H9 (cell line): ENCODE data around the gene PLPP2. TPM values are rescaled to one million over a fixed set of nuclear protein-coding genes. Genes with fewer than 3 reads are reported as not detected.

Experiments used
- DNase-seq: peaks from one replicate; pipeline ENCODE4 v3.0.0-alpha.2; 2017
- H2AFZ ChIP-seq: one replicate; pipeline ENCODE4 v1.6.1; 2013; ENCODE audit warnings: mild to moderate bottlenecking, low read length, control low read depth, moderate library complexity
- H2AK5ac ChIP-seq: 2 replicates; pipeline ENCODE4 v1.6.1; 2013; ENCODE audit warnings: low read length, control low read depth, mixed read lengths; ENCODE audit not compliant: insufficient read length
- H2BK120ac ChIP-seq: one replicate; pipeline ENCODE4 v1.6.1; 2013; ENCODE audit warnings: low read depth, mild to moderate bottlenecking, low read length, control low read depth, inconsistent platforms; ENCODE audit not compliant: poor library complexity, severe bottlenecking
- H2BK12ac ChIP-seq: 2 replicates; pipeline ENCODE4 v1.6.1; 2013; ENCODE audit warnings: low read length, control low read depth, mixed read lengths, low read depth; ENCODE audit not compliant: insufficient read length
- H2BK15ac ChIP-seq: 2 replicates; pipeline ENCODE4 v1.6.1; 2013; ENCODE audit warnings: low read depth, low read length, control low read depth
- H2BK20ac ChIP-seq: one replicate; pipeline ENCODE4 v1.6.1; 2013; ENCODE audit warnings: low read depth, mild to moderate bottlenecking, low read length, control low read depth, inconsistent platforms; ENCODE audit not compliant: poor library complexity, severe bottlenecking
- H2BK5ac ChIP-seq: 2 replicates; pipeline ENCODE4 v1.6.1; 2013; ENCODE audit warnings: low read length, control low read depth, mixed read lengths; ENCODE audit not compliant: insufficient read length
- H3K14ac ChIP-seq: 2 replicates; pipeline ENCODE4 v1.6.1; 2013; ENCODE audit warnings: low read length, control low read depth; ENCODE audit not compliant: insufficient read depth
- H3K18ac ChIP-seq: 2 replicates; pipeline ENCODE4 v1.6.1; 2013; ENCODE audit warnings: low read depth, mild to moderate bottlenecking, mixed read lengths, low read length, control low read depth; ENCODE audit not compliant: insufficient read length
- H3K23ac ChIP-seq: 2 replicates; pipeline ENCODE4 v1.6.1; 2013; ENCODE audit warnings: low read length, control low read depth, mixed read lengths, low read depth; ENCODE audit not compliant: insufficient read length
- H3K23me2 ChIP-seq: 2 replicates; pipeline ENCODE4 v1.6.1; 2013; ENCODE audit warnings: low read depth, mild to moderate bottlenecking, mixed read lengths, low read length, control low read depth; ENCODE audit not compliant: insufficient read length, poor library complexity, severe bottlenecking
- H3K27ac ChIP-seq: 2 replicates; pipeline ENCODE4 v1.5.1; 2013; ENCODE audit warnings: low read length, control low read depth, mixed read lengths, low read depth; ENCODE audit not compliant: insufficient read length
- H3K27me3 ChIP-seq: 2 replicates; pipeline ENCODE4 v1.6.1; 2013; ENCODE audit warnings: low read length, control low read depth, inconsistent platforms; ENCODE audit not compliant: insufficient read depth
- H3K4ac ChIP-seq: 2 replicates; pipeline ENCODE4 v1.6.1; 2013; ENCODE audit warnings: low read depth, mild to moderate bottlenecking, control low read depth, inconsistent platforms, low read length, moderate library complexity
- H3K4me1 ChIP-seq: 2 replicates; pipeline ENCODE4 v1.6.1; 2013; ENCODE audit warnings: low read length, control low read depth, inconsistent platforms; ENCODE audit not compliant: insufficient read depth
- H3K4me2 ChIP-seq: 2 replicates; pipeline ENCODE4 v1.6.1; 2013; ENCODE audit warnings: low read length, control low read depth, mixed read lengths; ENCODE audit not compliant: insufficient read length, insufficient read depth
- H3K56ac ChIP-seq: 2 replicates; pipeline ENCODE4 v1.6.1; 2013; ENCODE audit warnings: low read depth, mild to moderate bottlenecking, mixed read lengths, low read length, control low read depth; ENCODE audit not compliant: insufficient read length
- H3K79me1 ChIP-seq: 2 replicates; pipeline ENCODE4 v1.6.1; 2013; ENCODE audit warnings: low read depth, mild to moderate bottlenecking, moderate library complexity, low read length, control low read depth, inconsistent platforms; ENCODE audit not compliant: insufficient read depth, poor library complexity, severe bottlenecking
- H3K79me2 ChIP-seq: 2 replicates; pipeline ENCODE4 v1.6.1; 2013; ENCODE audit warnings: low read length, control low read depth, inconsistent platforms; ENCODE audit not compliant: insufficient read depth
- H3K9ac ChIP-seq: 2 replicates; pipeline ENCODE4 v1.6.1; 2013; ENCODE audit warnings: low read length, control low read depth, mixed read lengths; ENCODE audit not compliant: insufficient read length; ENCODE audit errors: extremely low read depth
- H3K9me3 ChIP-seq: one replicate; pipeline ENCODE4 v1.6.1; 2013; ENCODE audit warnings: low read depth, low read length, inconsistent platforms; ENCODE audit not compliant: control insufficient read depth
- H3T11ph ChIP-seq: one replicate; pipeline ENCODE4 v1.6.1; 2013; ENCODE audit warnings: mild to moderate bottlenecking, low read length, control low read depth, inconsistent platforms
- H4K20me1 ChIP-seq: one replicate; pipeline ENCODE4 v1.6.1; 2013; ENCODE audit not compliant: control insufficient read depth, insufficient read length, insufficient read depth
- H4K5ac ChIP-seq: 2 replicates; pipeline ENCODE4 v1.6.1; 2013; ENCODE audit warnings: low read depth, mild to moderate bottlenecking, mixed read lengths, low read length, control low read depth; ENCODE audit not compliant: insufficient read length
- H4K8ac ChIP-seq: replicated peaks from 2 replicates; pipeline ENCODE4 v1.6.1; 2013; ENCODE audit warnings: low read length, control low read depth, mixed read lengths, low read depth; ENCODE audit not compliant: insufficient read length
- H4K91ac ChIP-seq: 2 replicates; pipeline ENCODE4 v1.6.1; 2013; ENCODE audit warnings: low read depth, mild to moderate bottlenecking, moderate library complexity, mixed read lengths, low read length, control low read depth; ENCODE audit not compliant: insufficient read length
- H3K27ac Mint-ChIP-seq, 3 experiments: 2 replicates in 2 of 3; 3 replicates in 1 of 3; pipeline ENCODE4 v1.8.0; 2020 to 2021; ENCODE audit warnings: mixed read lengths in 3 of 3, mild to moderate bottlenecking in 1 of 3, moderate library complexity in 1 of 3
- H3K27me3 Mint-ChIP-seq: 2 replicates; pipeline ENCODE4 v1.8.0; 2021; ENCODE audit warnings: low read depth, mild to moderate bottlenecking, moderate library complexity, mixed read lengths
- H3K36me3 Mint-ChIP-seq, 3 experiments: 2 replicates in 2 of 3; 3 replicates in 1 of 3; pipeline ENCODE4 v1.8.0; 2020 to 2021; ENCODE audit warnings: low read depth in 3 of 3, mixed read lengths in 3 of 3; ENCODE audit not compliant: insufficient read depth in 1 of 3
- H3K4me1 Mint-ChIP-seq, 2 experiments: 2 replicates each; pipeline ENCODE4 v1.8.0; 2020; ENCODE audit warnings: mixed read lengths in 2 of 2
- H3K4me3 Mint-ChIP-seq, 2 experiments: 2 replicates in 1 of 2; 3 replicates in 1 of 2; pipeline ENCODE4 v1.8.0; 2020 to 2021; ENCODE audit warnings: mild to moderate bottlenecking in 2 of 2, mixed read lengths in 2 of 2, moderate library complexity in 1 of 2
- H3K9me3 Mint-ChIP-seq, 2 experiments: 2 replicates in 1 of 2; 3 replicates in 1 of 2; pipeline ENCODE4 v1.8.0; 2020; ENCODE audit warnings: mild to moderate bottlenecking in 2 of 2, mixed read lengths in 2 of 2, moderate library complexity in 1 of 2
- CTCF ChIP-seq: fragments of 200-600 bp; sonication (generic); conservative IDR thresholded peaks from 3 replicates; pipeline ENCODE4 v1.8.0; 2021; ENCODE audit warnings: antibody characterized with exemption, mild to moderate bottlenecking
- WGBS: extraction: QIAGEN DNeasy Blood & Tissue Kit; methylation state at CpG from one replicate; pipeline ENCODE4 v1.1.7; 2013; ENCODE audit warnings: missing lambda C conversion rate, low lambda C conversion rate, mixed read lengths; ENCODE audit not compliant: insufficient read length; ENCODE audit errors: extremely low coverage; 5-methylcytosine and 5-hydroxymethylcytosine counted together
- total RNA-seq: library from RNA; stranded (reverse); gene quantifications from 2 replicates; pipeline ENCODE4 v1.2.1, GENCODE V29; 2021

Gene PLPP2
- total RNA-seq, 1 experiment from 2014 or later: 143 TPM

- no peak overlapping the region for H3T11ph ChIP-seq
- no peak overlapping the region for H4K5ac ChIP-seq
- H3K4me3 Mint-ChIP-seq: no peak overlapping the region
- no peak for TF ChIP-seq CTCF
- H3K14ac ChIP-seq: no peak overlapping the region
- no peaks in the 10 kb centered on the region for H3K9me3 Mint-ChIP-seq
- no CpG with 5 or more reads among the region's 10 CpGs for WGBS
- H3K56ac ChIP-seq: no peak overlapping the region
- H3K27me3 Mint-ChIP-seq: no peaks in the 10 kb centered on the region; the same call in 1 of the 2 replicates
- no peak overlapping the region for H2BK20ac ChIP-seq
- H3K4me1 ChIP-seq: no peaks in the 10 kb centered on the region; the same call in 1 of the 2 replicates
- no peak overlapping the region for H2BK12ac ChIP-seq
- no peak overlapping the region for H2AFZ ChIP-seq
- H3K79me2 ChIP-seq: peaks cover 65% of the 10 kb centered on the region
- no peak overlapping the region for H2BK5ac ChIP-seq
- no peak overlapping the region for H2AK5ac ChIP-seq
- no peaks in the 10 kb centered on the region for H4K20me1 ChIP-seq
- peaks cover 32 to 34% of the 10 kb centered on the region in 2 experiments for H3K4me1 Mint-ChIP-seq
- H2BK120ac ChIP-seq: no peak overlapping the region
- H2BK15ac ChIP-seq: no peak overlapping the region
- peaks cover 48 to 63% (median 61%) of the 10 kb centered on the region in 3 experiments for H3K36me3 Mint-ChIP-seq
- H4K91ac ChIP-seq: no peak overlapping the region
- H3K27ac ChIP-seq: no peak overlapping the region
- H3K9ac ChIP-seq: no peak overlapping the region
- H3K23me2 ChIP-seq: peaks cover 10% of the 10 kb centered on the region
- H3K23ac ChIP-seq: no peak overlapping the region
- H3K18ac ChIP-seq: no peak overlapping the region
- H4K8ac ChIP-seq: no peak overlapping the region
- DNase-seq: no peak
- H3K9me3 ChIP-seq: no peaks in the 10 kb centered on the region
- H3K27me3 ChIP-seq: no peaks in the 10 kb centered on the region
- H3K4ac ChIP-seq: no peak overlapping the region
- H3K27ac Mint-ChIP-seq: no peak overlapping the region; a peak in 1 of 7 replicates
- H3K4me2 ChIP-seq: no peak overlapping the region
- peaks cover 11% of the 10 kb centered on the region for H3K79me1 ChIP-seq
Observed at GRCh38 chr19:339262-339887, 48.2 kb upstream of the PLPP2 start.
